A549 treated with AZD9567 at 1 μM for 4 hours (cell line): ENCODE measurements around the gene GZMH. TPM values are rescaled to one million over a fixed set of nuclear protein-coding genes. Genes with fewer than 3 reads are reported as not detected.

Experiments used
- total RNA-seq: library from RNA; stranded (reverse); fragments of 200-300 nt; extraction: Qiagen RNA extraction; gene quantifications from 5 replicates; pipeline ENCODE4 v1.2.3, GENCODE V29; 2022; ENCODE audit not compliant: insufficient read depth

Gene GZMH
- not detected in 5 replicates for total RNA-seq

GRCh38 chr14:24609655-24610344 is at the start of gene GZMH:
Gene GZMH (minus strand): TSS chr14:24609685. CDS start chr14:24609613, 72 bp downstream.

GRCh38 chr14:24634158-24634557 is 24.7 kb upstream of the GZMH start, which contains the start of gene GZMB:
Gene GZMB (minus strand): TSS chr14:24634190. CDS start chr14:24634160, 30 bp downstream.

GRCh38 chr14:24576182-24576581 is 33.3 kb downstream of the GZMH start, which contains the start of gene CTSG:
Gene CTSG (minus strand): TSS chr14:24576250. CDS start chr14:24576223, 27 bp downstream.

Other genes starting within 250 kb of the GZMH start
- gene NFATC4, start 241.5 kb downstream of the GZMH start, total RNA-seq = 0.05 to 0.45 TPM (median 0.20 TPM) in 4 of 5 replicates, not detected in the other
- gene NYNRIN, start 210.7 kb downstream of the GZMH start, total RNA-seq = 0.15 to 0.26 TPM (median 0.16 TPM) in 4 of 5 replicates, not detected in the other
- gene CBLN3, start 180.0 kb downstream of the GZMH start, total RNA-seq = 1.0 to 3.9 TPM (median 1.3 TPM) in 5 replicates
- gene KHNYN, start 179.7 kb downstream of the GZMH start, total RNA-seq = 22.1 to 29.0 TPM (median 27.5 TPM) in 5 replicates
- gene SDR39U1, start 166.9 kb downstream of the GZMH start, total RNA-seq = 42.3 to 51.1 TPM (median 50.2 TPM) in 5 replicates
- gene CMA1, start 101.4 kb downstream of the GZMH start, total RNA-seq = not detected in 5 replicates
- gene CTSG, start 33.4 kb downstream of the GZMH start, total RNA-seq = not detected in 5 replicates
- not detected in 5 replicates for gene GZMB, start 24.5 kb upstream of the GZMH start, total RNA-seq